GM12865 (cell line): ENCODE data around the gene SLC4A5.
A peak's percentile ranks its signal among the peaks of the same experiment; 100 is the strongest.
"Not testable (repeated sequence)": the region's sequence is repeated elsewhere in the genome, so short reads cannot be mapped to it uniquely, and the experiment has no call there.

Experiments
- DNase-seq: peaks from one replicate; pipeline ENCODE4 v3.0.0; 2010; ENCODE audit warnings: low read depth
- H3K4me3 ChIP-seq: 2 replicates; pipeline ENCODE4 v1.5.1; 2011; ENCODE audit warnings: mild to moderate bottlenecking, low read depth, low read length, control low read depth
- CTCF ChIP-seq: IDR thresholded peaks from 2 replicates; pipeline ENCODE4 v1.5.1; 2011; ENCODE audit warnings: low read length, control low read depth, low read depth, inconsistent platforms; ENCODE audit not compliant: insufficient read depth; ENCODE audit errors: missing control alignments

SLC4A5 gene

DNA sequence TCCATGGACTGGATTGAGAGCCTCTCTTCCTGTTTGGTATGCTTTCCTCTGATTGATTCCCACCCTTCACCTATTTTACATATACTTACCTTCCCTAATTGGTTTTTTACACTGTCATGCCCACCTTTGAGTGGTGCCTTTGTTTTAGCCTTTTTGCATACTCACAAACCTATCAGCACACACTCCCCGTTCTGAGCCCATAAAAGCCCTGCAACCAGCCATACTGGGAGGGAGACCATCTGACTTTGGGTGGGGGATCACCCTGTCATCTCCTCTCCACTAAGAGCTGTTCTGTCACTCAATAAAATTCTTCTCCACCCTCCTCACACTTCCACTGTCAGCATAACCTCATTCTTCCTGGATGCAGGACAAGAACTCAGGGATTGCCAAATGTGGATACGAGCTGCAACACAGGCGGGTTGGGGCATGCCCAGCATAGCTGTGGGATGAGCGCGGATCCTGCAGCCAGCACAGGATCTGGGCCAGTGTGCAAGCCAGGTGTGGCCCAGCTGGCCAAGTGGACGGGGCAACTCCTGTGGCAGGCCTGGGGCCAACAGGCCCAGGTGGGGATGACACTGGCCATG is 155.1 kb downstream of the SLC4A5 start:
- H3K4me3 ChIP-seq: no peak overlapping the region
- TF ChIP-seq CTCF: no peak
- no peak for DNase-seq

- not testable (repeated sequence) for DNase-seq, H3K4me3 ChIP-seq
Measured at GRCh38 chr2:74186706-74187105, 156.5 kb downstream of the SLC4A5 start.

DNA sequence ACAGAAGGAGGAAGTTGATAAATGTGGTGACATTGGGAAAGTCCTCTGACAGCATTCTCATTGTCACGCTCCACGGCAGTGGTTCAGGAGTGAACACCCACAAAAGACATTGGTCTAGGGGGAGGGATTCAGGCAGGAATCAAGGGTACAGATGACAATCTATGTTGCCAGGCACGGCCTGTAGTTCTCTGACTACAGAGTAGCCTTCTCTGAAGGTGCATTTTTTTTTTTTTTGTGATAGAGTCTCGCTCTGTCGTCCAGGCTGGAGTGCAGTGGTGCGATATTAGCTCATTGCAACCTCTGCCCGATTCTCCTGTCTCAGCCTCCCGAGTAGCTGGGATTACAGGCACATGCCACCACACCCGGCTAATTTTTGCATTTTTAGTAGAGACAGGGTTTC is 157.2 kb downstream of the SLC4A5 start:
- peak overlapping the region; percentile 60 for H3K4me3 ChIP-seq
- TF ChIP-seq CTCF: no peak
- DNase-seq: peak; percentile 93

GRCh38 chr2:74183878-74184277 is 159.3 kb downstream of the SLC4A5 start:
- DNase-seq: peak; percentile 52
- TF ChIP-seq CTCF: no peak
- H3K4me3 ChIP-seq: no peak overlapping the region

DNA sequence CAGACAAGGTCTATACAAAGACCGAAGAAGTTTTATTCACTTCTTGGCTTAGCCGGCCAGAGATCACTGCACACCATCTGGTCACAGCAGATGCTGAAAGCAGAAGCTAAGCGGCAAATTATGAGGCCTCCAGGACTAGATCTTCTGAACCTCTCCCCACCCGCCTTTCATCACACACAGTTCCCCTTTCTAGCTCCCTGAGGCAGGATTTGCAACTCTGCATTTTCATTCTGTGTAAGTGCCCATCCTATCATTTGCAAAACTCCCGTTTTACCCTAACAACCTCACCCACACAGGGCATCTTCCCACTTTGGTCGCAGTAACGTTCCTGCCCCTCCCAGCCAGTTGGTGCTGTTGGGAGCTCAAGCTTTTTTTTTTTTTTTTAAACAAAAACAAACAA is 161.5 kb downstream of the SLC4A5 start:
- DNase-seq: peak; percentile 94
- H3K4me3 ChIP-seq: peak overlapping the region; percentile 38
- TF ChIP-seq CTCF: no peak

DNA sequence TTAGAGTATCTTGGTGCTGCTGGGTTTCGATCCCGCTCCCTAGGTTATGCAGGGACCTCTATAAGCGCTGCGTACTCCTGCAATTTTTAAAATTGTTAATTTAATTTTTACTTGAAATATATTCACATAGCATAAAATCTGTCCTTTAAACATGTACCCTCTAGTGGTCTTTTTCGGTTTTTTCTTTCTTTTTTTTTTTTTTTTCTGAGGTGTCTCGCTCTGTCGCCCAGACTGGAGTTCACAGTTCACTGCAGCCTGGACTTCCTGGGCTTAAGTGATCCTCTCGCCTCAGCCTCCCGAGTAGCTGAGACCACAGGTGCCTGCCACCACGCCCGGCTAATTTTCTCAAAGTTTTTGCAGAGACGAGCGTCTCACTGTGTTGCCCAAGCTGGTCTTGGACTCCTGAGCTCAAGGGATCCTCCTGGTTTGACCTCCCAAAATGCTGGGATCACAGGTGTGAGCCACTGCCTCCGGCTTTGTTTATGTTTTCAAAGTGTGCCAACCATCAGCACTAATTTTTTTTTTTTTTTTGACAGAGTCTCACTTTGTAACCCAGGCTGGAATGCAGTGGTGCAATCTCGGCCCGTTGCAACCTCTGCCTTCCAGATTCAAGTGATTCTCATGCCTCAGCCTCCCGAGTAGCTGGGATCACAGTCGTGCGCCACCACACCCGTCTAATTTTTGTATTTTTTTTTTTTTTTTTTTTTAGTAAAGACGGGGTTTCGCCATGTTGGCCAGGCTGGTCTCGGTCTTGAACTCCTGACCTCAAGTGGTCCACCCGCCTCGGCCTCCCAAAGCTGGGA is 164.0 kb downstream of the SLC4A5 start:
- TF ChIP-seq CTCF: peak; percentile 16
- peak; percentile 84 for DNase-seq
- H3K4me3 ChIP-seq: peak overlapping the region; percentile 84

- H3K4me3 ChIP-seq: peak within 1 kb of the TSS; percentile 84
- peak; percentile 100 for DNase-seq
- TF ChIP-seq CTCF: no peak
Measured at GRCh38 chr2:74178211-74179062, 164.8 kb downstream of the SLC4A5 start, which contains the start of gene MOB1A. Gene MOB1A (minus strand): TSS chr2:74178879. CDS start chr2:74178674, 205 bp downstream.
